ENCODE data around the gene ZNF326.

DNA sequence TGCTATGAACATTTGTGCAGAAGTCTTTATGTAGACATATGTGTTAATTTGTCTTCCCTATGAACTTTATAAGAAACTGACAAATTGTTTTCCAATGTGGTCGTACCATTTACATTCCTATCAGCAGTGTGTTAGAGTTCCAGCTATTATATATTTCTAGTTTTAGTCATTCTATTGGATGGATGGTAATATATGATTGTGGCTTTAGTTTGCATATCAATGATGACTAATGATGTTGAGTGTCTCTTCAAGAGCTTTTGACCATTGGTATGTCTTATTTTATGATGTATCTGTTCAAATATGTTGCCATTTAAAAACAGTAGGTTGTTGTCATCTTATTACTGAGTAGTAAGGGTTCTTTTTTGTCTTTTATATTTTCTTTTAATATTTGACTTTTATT lies 16.2 kb upstream of the ZNF326 start:
- TF ChIP-seq, protein P1, sequence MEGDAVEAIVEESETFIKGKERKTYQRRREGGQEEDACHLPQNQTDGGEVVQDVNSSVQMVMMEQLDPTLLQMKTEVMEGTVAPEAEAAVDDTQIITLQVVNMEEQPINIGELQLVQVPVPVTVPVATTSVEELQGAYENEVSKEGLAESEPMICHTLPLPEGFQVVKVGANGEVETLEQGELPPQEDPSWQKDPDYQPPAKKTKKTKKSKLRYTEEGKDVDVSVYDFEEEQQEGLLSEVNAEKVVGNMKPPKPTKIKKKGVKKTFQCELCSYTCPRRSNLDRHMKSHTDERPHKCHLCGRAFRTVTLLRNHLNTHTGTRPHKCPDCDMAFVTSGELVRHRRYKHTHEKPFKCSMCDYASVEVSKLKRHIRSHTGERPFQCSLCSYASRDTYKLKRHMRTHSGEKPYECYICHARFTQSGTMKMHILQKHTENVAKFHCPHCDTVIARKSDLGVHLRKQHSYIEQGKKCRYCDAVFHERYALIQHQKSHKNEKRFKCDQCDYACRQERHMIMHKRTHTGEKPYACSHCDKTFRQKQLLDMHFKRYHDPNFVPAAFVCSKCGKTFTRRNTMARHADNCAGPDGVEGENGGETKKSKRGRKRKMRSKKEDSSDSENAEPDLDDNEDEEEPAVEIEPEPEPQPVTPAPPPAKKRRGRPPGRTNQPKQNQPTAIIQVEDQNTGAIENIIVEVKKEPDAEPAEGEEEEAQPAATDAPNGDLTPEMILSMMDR (conservative IDR thresholded peaks at IDR 0.05; ENCODE audit: low read depth, low read length) = no peak
- no peak for TF ChIP-seq EZH2 (IDR thresholded peaks at IDR 0.05; ENCODE audit: borderline replicate concordance, low read depth, low read length, poor library complexity, severe bottlenecking)
